NCI-H1694 (cell line): ENCODE data around the gene RPL22.
A peak's percentile ranks its signal among the peaks of the same experiment; 100 is the strongest.

Experiments used
- DNase-seq: peaks from one replicate; lab custom pipeline; 2025; lab: John Stamatoyannopoulos, UW

Gene RPL22

DNA sequence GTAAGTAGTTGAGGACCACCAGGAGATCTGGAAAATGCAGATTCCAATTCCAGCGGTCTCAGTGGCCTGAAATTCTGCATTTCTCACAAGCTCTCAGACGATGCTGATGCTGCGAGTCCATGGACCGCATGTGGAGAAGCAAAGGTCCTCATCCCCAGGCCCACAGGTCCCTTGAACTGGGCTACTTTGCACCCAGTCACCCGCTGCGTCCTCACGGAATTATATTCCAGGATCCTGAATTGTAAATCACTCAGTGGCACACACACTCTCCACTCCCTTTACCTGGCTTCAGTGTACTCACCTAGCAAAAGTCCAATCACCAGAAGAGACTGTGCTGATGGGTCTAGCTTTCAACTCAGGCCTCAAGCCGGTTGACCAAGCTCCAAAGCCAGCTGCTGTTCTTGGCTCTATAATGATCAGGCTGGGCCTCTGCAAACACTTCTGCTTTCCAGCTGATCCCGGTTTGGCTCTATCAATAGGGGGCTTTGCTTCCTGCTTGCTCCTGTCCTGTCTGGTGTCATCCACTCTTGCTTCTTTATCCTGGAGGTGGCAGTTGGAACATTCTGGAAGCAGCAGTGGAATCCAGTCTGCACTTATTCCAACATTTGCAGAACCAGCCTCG lies 904 bp upstream of the RPL22 start:
- no peak for DNase-seq

GRCh38 chr1:6198646-6199297 lies 623 bp downstream of the RPL22 start:
- DNase-seq, result no peak

- DNase-seq, result no peak
These were observed 1.5 kb downstream of the RPL22 start for GRCh38 chr1:6197746-6198427.

DNA sequence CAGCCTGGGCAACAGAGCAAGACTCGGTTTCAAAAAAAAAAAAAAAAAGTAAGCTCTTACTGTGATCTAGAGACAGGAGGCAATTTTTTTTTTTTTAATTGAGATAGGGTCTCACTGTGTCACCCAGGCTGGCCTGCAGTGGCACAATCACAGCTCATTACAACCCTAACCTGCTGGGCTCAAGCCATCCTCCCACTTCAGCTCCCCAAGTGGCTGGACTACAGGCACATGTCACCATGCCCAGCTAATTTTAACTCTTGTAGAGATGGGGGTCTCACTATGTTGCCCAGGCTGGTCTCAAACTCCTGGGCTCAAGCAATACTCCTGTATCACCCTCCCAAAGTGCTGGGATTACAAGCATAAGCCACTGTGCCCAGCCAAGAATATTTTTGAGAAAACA lies 7.4 kb downstream of the RPL22 start:
- no peak for DNase-seq

GRCh38 chr1:6188466-6188865 lies 10.9 kb downstream of the RPL22 start:
- no peak for DNase-seq

GRCh38 chr1:6185635-6186382 lies 13.6 kb downstream of the RPL22 start:
- peak; percentile 28 for DNase-seq

DNA sequence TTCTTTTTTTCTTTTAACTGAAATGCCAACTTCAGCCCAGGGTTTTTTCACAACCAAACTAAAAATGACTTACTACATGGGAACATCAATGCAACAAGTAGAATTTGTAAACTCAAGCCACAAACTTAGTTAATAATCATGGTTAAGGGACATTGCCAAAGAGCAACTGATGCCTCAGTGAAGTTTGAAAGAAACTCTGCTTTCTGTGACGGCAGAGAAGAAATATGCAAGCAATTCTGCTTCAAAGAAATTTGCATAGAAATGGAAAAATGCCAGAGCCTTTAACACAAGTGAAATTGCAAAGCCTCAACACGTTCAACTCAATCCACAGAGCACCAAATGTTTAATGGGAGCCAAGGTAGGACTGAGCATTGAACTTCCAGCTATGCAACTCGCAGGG lies 14.2 kb downstream of the RPL22 start:
- no peak for DNase-seq

- no peak for DNase-seq
These were observed 15.2 kb downstream of the RPL22 start for GRCh38 chr1:6184083-6184783.

DNA sequence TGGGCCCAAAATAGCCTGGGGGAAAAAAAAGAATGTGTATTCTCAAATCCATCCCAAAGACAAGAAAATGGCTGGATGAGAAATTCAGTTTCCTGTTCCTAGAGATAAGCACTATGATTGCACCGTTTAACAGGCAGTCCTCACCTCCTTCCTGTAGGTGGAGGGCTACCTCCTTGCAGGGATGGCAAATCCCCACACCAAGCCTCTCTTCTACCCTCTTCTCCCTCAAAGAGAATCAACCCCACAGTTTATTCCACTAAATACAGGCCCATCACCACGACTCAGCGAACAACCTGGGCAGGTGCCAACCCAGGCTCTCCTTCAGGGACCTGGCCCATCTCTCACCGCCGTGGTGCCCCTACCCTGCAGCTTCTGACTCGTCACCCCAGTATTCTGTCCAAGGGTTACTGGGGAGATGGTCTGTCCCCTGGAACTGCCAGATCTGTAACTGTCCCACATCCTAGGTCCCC lies 15.8 kb downstream of the RPL22 start:
- no peak for DNase-seq

- no peak for DNase-seq
These were observed 18.0 kb downstream of the RPL22 start for GRCh38 chr1:6181347-6181770.

GRCh38 chr1:6180707-6181311 lies 18.6 kb downstream of the RPL22 start:
- no peak for DNase-seq

- DNase-seq, result no peak
These were observed 19.1 kb downstream of the RPL22 start, which contains the start of gene CHD5 for GRCh38 chr1:6180268-6180706. TSS of gene CHD5 (minus strand) at chr1:6180321. CDS start at chr1:6180023, 298 bp downstream.

GRCh38 chr1:6179564-6180175 lies 19.7 kb downstream of the RPL22 start:
- DNase-seq, result no peak

DNA sequence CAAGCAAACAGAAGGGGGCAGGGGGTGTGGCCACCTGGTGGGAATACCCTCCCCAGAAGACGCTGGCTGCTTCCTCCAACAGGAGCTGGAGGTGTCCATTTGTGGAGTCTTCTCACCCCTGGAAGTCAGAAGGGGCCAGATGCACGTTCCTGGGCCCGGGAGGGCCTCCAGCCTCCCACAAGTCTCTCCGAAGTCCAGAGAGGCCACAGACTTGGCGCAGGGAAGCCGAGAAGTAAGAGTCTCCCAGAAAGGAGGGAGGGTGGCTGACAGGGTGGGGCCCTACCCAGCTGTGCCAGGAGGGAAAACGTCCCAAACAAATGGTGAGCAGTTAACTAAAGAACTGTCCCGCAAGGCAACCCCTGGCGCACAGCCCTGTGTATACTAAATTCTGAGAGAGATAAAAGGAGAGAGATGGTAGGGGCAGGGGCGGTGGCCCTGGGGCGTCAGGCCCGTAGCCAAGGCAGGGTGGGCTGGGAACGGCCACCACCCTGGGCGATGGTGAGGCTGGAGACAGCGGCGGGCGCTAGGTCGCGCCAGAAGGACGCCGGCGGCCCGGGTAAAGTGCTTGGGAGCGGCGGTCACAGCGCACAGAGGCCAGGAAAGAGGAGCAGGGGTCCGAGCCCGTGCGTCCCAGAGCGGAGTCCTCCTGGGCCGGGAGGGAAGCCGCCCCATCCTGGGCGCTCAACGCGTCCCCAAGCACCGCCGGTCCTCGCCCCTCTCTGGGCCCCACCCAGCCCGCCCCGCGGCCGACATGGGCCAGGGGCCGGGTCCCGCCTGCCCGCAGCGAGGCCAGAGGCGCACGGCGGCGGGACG lies 20.4 kb downstream of the RPL22 start:
- no peak for DNase-seq

- DNase-seq, result no peak
These were observed 21.6 kb downstream of the RPL22 start for GRCh38 chr1:6177681-6178380.

DNA sequence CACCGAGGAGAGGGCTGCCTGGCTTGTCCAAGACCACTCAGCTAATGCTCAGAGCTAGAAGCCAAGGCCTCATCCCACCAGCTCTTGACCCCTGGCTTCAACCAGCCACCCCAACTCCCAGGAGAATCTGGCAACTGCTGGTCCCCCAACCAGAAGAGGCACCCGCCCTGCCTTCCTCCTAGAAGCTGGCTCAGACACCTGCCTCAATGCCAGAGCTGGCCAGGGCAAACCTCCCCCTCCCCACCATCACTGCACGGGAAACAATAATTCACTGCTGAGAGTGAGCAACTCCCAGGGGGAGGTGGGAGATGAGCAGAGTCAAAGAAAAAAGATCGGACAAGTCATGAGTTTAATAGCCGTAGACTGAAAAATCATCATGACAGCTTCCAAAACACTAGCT lies 22.6 kb downstream of the RPL22 start:
- no peak for DNase-seq

DNA sequence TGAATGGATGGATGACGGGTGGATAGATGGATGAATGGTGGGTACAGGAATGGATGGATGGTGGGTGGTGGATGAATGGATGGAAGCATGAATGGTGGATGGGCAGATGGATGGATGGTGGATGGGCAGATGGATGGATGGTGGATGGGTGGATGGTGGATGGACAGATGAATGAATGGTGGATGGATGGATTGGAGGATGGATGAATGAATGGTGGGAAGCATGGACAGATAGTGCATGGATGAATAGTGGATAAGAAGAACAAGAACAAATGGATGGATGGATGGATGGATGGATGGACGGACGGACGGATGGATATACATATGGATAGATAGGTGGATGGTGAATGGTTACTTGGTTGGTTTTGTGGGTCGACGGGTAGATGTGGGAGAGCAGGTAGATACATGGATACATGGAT lies 24.0 kb downstream of the RPL22 start:
- DNase-seq, result no peak

GRCh38 chr1:6174621-6175410 lies 24.6 kb downstream of the RPL22 start:
- no peak for DNase-seq

- no peak for DNase-seq
These were observed 26.8 kb downstream of the RPL22 start for GRCh38 chr1:6172549-6172948.
